T-helper 1 cell (primary cell): ENCODE results near the gene PPP2R2C.

Source experiments
- DNase-seq, 5 donors: peaks; one replicate each; pipeline ENCODE4 v3.0.0-alpha.2; 2012 to 2020

The PPP2R2C gene

GRCh38 chr4:6422105-6422504, 50.3 kb downstream of the PPP2R2C start:
- DNase-seq = no peak

DNA sequence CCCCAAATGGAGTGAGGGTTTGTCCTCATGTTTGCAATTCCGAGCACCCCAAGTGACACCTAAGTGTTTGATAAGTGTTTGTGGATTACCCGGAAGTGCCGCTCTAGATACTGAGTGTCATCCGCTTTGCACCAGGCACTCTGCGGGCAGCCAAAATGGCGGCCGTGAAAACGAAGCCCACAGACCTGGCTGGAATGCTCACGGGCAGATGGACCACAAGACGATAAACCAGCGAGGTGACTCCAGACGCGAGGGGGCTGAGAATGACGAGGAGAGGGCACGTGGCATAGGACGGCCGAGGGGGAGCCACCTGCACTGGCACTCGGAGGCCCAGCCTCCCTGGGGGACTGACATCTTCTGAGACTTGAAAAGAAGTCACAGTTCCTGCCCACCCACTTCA, 51.0 kb downstream of the PPP2R2C start:
- DNase-seq = no peak

DNA sequence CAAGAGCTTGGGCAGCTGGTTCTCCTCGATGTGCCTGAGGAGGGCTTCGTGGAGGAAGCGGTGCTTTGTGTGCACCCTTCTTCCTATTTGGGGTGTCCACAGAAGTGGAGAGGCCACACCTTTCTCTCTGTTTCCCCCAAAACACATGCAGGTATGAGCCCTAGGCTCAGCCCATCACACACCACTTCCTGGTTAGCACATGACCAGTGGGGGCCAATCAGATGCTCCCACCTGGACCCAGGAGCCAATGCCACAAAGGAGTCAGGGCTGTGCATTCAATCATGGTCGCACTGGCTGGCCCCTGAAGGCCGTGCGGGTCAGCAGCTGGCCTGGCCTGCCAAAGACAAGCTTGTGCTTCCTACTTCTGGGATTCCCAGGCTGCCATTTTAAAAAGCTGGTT, 51.4 kb downstream of the PPP2R2C start:
- no peak for DNase-seq

- no peak for DNase-seq
Observed at GRCh38 chr4:6420036-6420435, 52.4 kb downstream of the PPP2R2C start.

DNA sequence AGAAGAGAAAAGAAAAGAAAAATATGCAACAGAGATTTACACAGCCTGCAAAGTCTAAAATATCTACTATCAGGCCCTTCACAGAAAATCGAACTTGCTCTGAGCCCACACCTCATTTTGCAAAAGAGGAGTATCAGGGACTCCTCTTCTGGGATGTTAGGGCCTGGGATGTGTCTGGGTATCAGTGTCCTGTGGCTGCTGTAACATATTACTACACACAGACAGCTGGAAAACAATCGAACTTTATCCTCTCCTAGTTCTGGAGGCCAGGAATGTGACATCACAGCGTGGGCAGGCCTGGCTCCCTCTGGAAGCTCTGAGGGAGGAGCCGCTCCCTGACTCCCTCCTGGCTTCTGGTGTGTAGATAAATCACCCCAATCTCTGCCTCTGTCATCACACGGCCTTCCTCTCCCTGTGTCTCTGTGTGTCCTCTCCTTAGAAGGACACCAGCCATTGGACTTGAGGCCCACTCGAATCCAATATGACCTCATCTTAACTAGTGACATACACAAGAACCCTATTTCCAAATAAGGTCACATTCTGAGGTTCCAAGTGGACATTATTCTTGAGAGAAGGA, 52.9 kb downstream of the PPP2R2C start:
- DNase-seq = no peak

GRCh38 chr4:6418193-6418755, 54.1 kb downstream of the PPP2R2C start:
- DNase-seq = no peak

GRCh38 chr4:6417516-6418050, 54.8 kb downstream of the PPP2R2C start:
- no peak for DNase-seq

GRCh38 chr4:6416518-6417286, 55.7 kb downstream of the PPP2R2C start:
- DNase-seq = no peak

DNA sequence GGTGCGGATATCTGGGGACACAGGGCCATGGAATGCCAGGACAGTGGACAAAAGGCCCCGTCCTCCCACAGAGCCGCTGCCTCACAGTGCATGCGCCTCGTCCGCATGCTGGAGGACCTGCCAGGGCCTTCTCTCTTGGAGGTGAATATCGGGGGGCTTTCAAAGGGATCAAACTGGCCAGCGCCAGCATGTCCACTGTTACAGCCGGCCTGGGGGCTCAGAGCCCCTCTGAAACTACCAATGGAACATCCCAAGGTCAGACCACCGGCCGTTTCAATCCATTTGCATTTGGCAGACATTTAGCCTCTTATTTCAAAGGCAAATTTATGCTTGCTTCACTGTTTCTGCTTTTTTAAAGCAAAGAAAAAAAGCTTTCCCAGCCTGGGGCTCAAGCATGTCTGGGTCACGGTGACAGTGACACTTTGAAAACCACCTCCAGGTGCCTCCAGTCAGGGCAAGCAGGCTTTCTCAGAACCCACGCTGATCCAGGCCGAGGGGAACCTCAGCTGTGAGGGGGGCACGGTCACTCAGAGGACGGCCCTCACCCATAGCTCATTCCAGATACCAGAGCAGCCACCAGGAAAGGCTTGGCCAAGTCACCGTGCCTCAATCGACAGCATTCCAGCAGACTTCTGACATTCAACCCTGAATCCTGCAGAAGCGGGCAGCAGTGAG, 57.2 kb downstream of the PPP2R2C start:
- no peak for DNase-seq

DNA sequence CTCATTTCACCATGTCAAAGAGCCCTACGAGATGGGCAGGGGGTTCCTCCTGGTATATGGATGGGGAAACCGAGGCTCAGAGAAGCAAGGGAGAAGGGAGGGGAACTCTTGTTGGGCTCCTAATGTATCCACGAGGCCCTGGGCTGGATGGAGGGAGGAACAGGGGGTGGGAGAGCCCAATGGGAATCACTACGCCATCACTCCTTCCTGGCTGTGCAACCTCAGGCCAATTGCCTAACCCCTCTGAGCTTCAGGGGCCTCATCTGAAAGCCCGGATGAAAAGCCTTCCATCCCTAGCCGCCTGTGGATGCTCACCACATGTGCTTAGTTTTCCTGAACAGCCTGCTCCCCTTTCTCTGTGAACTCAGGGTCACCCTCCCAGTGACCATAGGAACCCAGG, 57.8 kb downstream of the PPP2R2C start:
- no peak for DNase-seq

DNA sequence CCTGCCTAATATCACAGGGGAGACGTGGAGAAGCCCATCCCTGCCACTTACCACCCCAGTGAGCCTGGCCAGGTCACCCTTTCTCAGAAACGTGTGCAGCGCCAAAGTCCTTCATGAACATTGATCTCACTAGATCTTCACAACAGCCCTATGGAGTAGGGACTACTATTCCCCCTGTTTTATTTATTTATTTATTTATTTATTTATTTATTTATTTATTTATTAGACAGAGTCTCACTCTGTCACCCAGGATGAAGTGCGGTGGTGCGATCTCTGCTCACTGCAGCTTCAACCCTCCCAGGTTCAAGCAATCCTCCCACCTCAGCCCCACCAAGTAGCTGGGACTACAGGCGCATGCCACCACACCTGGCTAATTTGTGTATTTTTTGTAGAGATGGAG, 61.8 kb downstream of the PPP2R2C start:
- DNase-seq = no peak

DNA sequence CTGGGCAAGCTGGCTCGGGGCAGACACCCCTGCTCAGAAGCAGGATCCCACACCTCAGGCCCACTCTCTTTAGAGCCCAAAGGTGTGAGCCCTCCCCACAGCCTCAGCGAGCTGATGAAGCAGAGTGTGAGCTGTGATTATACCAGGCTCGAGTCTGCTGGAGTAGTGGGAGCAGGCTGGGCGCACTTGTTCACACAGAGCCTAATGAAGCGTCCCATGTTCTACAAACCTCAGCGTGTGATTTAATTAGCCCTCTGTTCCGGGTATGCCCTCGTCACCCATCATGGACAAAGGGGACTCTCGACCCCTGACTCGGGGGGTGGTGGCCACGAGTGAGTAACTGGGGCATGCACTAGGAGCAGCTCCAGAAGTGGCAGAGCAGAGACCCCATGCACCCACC, 62.3 kb downstream of the PPP2R2C start:
- DNase-seq = no peak

DNA sequence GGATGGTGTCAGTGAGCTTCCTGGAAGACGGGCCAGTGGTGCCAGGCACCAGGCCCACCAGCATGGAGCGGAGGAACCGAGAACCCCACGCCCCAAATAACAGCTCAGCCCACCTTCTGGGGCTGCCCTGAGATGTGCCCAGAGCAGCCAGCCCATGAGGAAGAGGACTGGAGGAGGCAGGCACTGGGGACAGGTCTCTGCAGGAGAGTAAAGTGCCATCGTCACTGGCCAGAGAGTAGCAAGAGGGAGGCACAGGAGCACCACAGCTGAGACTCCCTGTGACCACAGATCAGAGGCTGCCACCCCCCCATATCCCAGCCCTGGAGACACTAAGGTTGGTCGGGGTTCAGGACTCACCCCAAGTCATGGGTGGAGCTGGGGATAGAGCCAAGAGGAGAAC, 63.0 kb downstream of the PPP2R2C start:
- DNase-seq = no peak

- DNase-seq = no peak
Observed at GRCh38 chr4:6408263-6408662, 64.2 kb downstream of the PPP2R2C start.

DNA sequence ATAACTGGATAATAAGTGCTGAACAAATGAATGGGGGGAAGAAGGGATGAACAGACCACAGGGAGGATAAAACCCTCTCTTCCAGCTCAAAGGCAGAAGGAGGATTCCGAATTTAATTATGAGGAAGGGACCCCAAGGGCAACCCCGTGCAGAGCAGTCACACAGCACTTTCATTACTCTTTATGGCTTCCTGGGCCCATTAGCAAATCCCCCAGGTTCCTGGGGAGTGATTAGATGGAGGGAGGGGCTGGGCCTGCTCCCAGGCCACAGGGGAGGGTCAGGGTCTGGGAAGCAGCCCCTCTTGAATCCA, 67.1 kb downstream of the PPP2R2C start:
- no peak for DNase-seq

DNA sequence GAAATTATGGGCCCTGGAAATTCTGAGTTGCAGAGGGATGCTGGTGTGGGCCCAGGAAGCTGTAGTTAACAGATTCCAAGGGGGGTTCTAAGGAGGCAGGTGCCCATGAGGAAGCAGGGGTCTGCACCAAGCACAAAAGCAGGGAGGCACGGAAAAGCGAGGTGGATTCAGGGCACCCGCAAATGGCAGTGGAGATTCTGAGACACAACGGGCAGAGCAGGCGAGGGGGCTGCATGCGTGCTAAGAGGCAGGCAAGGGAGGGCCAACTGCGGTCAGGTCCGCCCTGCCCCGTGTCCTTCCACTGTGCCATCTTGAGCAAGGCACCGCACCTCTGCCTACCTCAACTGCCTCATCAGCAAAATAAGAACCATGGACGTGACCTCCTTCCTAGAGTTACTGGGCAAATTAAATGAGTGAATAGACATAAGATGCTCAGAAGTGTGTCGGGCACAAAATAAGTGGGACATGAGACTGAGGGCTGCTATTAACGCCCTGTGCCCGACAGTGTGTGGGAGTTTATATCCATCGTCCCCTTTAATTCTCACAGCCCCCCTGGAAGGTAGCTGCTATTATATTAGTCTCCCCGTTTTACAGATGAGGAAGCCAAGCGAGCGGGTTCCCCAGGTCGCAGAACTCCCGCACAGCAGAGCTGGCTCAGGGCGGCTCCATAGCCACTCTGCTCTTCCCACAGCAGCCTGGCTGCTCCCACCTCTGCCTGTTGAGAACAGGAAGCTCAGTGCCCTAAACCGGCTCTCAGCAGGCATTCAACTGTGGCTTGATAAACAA, 67.6 kb downstream of the PPP2R2C start:
- no peak for DNase-seq

DNA sequence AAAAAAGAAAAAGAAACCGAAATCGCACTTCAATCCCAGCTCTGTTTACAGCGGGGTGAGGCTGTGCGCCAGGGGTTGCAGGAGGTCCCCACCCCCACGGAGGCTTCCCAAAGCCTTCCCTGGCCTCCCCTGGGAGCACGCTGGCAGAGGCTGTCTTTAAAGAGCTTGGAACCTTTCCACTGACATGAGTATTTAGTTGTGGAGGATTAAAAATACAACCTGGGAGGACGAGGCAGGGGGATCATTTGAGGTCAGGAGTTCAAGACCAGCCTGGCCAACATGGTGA, 69.1 kb downstream of the PPP2R2C start:
- DNase-seq = no peak

GRCh38 chr4:6402566-6403399, 69.6 kb downstream of the PPP2R2C start:
- DNase-seq = no peak

DNA sequence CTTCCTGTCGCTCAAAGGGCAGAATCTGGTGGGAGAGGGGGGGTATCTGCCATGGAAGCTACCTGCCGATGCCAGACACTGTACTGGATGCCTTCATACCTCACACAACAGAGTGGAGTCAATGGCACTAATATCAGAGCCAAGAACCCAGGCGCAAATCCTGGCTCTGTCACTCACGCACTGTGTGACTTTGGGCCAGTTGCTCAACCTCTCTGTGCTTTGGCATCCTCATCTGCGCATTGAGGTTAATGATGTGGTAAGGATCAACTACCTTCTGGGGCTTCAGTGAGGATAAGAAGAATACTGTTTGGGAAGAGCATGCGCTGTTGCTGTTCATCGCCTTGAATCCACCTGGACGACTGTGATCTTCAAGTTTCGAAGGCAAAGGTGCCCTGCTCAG, 70.6 kb downstream of the PPP2R2C start:
- DNase-seq = no peak

DNA sequence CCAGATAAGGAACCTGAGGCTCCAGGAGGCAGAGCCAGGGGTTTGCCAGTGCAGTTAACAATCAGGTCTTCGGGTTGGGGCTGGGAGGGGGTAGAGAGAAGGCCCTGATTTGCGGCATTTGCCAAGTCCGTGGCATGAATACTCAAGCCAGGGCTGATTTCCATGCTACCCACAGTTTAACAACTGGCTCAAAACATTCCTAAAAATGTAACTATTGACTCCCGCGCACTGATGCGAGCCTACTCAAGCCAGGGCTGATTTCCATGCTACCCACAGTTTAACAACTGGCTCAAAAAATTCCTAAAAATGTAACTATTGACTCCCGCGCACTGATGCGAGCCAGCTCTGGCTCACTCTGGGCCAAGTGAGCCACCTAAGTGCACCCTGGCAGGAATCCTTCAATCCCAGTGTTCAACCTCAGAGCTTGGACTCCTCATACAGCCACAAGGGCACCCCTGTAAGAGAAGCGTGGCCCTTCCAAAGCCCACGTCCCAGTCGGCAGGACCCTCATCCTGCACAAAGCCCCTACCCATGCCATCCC, 75.6 kb downstream of the PPP2R2C start:
- DNase-seq = no peak

DNA sequence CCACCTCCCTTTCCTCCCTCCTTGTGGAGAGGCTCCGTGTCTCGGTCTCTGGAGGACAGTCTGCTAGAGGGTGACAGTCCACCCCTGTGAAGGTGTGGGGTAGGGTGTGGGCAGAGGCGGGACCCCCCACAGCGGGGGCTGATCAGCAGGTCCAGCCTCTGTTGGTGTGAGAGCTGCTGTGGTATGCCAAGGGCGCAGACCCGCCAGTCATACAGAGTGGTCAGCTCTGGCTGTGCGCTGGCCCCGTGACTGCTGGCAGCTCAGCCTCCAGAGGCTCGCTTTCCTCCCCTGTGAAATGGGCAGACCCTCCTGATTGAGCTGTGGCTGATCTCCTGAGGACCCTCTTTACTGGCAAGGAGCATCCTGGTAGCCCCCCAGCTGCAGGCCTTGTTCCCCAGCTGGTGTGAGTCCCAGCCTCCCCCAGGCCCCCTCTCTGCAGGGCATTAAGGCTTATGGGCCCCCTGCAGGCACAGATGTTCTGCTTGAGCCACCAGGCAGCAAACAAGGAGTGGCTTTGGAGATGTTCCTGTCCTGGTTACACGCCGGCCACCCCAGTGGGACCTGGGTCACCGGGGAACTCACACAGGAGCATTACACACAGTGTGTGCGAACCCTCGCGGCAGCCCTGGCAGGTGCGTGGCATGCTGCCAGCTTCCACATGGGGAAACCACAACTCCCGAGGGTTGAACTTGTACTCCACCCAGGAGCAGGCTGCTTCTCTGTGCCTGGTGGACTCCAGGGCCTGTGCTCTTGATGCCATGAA, 76.8 kb downstream of the PPP2R2C start:
- DNase-seq = no peak
